Right renal cortex interstitium (tissue), 3 donors: ENCODE measurements around the gene CD38. TPM values are rescaled to one million over a fixed set of nuclear protein-coding genes. Genes with fewer than 3 reads are reported as not detected.
A peak's percentile ranks its signal among the peaks of the same experiment; 100 is the strongest.
"Not testable (repeated sequence)": the region's sequence is repeated elsewhere in the genome, so short reads cannot be mapped to it uniquely, and the experiment has no call there.

Experiments used
- DNase-seq, 3 donors: peaks; one replicate each; pipeline ENCODE4 v3.0.0-alpha.2; 2013; ENCODE audit warnings: low read depth in 3 of 3, low spot score in 2 of 3
- polyA plus RNA-seq, 3 donors: library from polyadenylated mRNA; unstranded; fragments of 120-200 nt; gene quantifications; one replicate each; pipeline ENCODE4 v1.2.1, GENCODE V29; 2013; ENCODE audit not compliant: insufficient read length in 3 of 3

The CD38 gene
- polyA plus RNA-seq, 3 donors, result 0.78 to 1.1 (median 0.89) TPM

DNA sequence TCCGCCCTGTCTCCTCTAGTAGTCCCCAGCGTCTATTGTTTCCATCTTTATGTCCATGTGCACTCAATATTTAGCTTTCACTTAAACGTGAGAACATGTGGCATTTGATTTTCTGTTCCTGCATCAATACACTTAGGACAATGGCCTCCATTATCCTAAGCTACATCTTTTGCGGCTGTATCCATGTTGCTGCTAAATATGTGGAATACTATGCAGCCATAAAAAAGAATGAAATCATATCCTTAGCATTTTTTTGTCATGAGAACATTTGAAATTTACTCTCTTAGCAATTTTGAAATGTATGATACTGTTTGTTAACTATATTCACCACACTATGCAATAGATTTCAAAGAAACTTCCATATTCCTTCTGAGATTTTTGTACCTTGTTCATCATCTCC, 19.8 kb upstream of the CD38 start:
- no peak for DNase-seq

DNA sequence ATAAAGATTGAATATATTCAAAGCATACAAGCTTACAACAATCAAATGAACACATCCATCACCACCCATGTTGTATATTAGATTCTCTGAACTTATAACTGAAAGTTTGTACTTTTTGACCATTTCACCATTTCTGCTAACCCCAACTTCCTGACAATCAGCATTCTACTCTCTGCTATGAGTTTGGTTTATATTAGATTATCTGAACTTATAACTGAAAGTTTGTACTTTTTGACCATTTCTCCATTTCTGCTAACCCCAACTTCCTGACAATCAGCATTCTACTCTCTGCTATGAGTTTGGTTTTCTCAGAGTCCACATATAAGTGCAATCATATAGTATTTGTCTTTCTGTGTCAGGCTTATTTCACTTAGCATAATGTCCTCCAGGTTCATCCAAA, 15.7 kb upstream of the CD38 start:
- not testable (repeated sequence) for DNase-seq

DNA sequence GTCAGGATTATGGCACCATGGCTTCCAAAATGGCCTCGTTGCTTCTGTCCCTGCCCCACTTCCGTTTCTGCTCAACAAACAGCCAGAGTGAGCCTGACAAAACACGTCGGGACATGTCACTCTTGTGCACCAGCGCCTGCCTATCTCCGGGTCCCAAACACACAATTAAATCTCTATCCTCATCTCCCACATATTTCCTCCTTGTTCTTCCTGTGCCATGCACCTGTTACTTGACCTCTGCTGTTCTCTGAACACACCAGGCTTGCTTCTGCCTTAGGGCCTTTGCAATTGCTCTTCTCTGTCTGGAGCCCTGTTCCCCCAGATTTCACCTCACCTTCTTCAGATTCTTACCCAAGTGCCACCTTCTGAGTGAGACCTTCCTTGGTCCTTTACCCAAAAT, 12.7 kb upstream of the CD38 start:
- no peak for DNase-seq

DNA sequence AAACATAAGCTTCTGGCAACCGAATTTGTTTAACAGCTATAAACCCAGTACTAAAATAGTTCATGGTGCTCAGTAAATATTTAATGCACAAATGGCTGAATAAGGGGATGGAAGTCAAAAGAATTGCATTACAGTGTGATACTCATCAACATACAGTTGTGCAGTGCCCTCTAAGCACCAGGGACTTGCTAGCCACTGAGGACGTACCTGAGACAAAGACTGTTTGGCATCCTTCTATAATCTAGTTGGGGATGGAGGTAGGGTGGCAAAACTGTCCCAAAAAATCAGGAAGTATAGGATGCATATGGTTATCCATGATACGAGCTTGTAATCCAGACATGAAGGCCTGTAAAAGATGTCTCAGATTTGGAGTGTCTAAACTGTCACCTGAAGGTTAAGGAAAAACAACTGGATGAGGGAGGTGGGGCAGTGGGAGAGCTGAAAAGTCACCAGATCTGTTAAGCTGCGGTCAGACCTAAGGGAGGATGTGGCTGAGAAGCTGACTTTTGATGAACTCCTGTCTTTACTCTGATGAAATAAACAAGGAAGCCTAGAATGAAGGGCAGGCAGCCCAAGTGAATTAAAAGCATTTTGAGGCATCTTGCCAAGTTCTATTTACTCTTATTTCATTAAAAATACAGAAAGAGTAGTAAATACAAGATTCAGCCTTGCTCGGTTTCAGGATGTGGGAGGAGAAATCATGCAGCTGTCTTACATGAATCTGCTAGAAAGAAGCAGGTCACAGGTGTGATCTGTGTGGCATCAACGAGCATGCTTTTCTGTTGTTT, 12.0 kb upstream of the CD38 start:
- DNase-seq, result no peak

DNA sequence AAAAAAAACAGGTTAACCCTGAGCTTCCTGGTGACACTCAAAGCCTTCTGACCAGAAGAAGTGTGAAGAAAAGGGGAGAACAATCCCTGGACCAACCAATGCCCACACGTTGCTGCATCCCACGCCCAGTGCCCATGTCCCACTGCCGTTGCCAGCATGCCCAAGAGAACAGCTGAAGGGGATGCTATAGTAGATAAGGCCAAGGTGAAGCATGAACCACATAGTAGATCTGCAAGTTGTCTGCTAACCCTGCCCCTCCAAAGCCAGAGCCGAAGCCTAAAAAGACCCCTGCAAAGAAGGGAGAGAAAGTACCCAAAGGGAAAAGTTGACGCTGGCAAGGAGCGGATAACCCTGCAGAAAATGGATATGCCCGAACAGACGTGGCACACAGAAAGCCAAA, 11.3 kb upstream of the CD38 start:
- DNase-seq, result no peak

DNA sequence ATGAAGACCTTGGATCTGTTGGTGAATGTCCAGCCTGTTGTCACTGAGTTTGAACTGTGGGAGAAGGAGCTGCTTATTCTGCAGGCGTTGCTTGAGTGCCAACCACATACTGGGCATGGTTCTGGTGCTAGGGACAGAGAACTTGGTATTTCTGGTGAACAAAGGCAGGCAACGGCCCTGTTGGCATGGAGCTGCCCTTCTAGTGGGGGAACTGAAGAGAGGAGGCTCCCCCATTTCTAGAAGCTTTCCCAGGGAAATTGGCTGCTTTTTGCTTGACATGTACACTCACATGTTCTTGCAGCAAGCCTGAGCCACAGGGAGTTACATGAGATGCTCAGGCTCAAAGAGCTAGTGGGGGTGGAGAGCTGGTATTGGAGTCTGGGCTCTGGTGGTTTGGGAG, 8.9 kb upstream of the CD38 start:
- no peak for DNase-seq

DNA sequence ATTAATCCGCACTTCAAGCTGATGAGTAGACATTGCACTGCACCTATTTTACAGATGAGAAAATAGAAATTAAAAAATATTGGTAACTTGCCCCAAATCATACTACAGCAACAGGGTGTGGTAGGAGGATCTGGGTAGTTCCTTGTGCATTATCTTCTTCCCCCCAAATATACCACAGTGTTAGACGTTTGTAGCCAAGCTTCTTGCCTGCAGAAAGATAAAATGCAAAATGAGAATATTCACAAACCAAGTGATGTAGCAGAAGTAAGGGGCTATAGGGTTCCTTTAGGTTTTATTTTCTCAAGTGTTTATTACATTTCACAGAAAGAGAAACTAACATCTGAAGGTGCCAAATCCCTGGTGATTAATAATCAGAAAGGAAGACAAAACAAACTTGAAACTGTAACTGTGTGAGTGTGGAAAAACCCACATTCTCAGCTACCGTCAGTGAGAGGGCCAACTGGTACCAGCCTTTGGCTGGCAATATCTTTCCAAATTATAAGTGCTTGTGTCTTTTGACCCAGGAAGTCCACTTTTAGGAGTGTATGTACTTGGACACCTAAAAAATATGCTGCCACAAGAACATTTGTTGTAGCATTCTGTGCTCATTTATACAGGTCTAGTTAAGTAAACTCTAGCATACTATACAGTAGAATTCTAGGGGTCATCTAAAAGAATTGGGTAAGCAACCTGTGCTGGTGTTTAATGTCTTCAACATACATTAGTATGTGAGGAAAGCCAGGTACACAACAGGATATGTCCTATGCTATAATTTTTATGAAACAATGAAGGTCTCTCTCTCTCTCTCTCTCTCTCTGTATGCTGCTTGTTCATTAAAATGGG, 6.7 kb upstream of the CD38 start:
- DNase-seq, result no peak

DNA sequence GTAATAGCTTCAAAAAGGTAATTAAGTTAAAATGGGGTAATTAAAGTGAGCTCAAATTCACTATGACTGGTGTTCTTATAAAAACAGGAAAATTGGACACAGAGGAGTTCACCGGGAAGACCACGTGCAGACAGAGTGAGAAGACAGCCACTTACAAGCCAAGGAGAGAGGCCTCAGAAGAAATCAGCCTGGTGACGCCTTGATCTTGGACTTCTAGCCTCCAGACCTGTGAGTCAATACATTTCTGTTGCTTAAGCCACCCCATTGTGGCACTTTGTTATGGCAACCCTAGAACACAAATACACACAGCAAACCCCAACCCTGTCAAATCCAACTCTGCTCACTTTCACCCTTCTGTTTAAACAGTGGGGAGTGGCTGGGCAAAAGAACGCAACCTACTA, 4.1 kb upstream of the CD38 start:
- no peak for DNase-seq

DNA sequence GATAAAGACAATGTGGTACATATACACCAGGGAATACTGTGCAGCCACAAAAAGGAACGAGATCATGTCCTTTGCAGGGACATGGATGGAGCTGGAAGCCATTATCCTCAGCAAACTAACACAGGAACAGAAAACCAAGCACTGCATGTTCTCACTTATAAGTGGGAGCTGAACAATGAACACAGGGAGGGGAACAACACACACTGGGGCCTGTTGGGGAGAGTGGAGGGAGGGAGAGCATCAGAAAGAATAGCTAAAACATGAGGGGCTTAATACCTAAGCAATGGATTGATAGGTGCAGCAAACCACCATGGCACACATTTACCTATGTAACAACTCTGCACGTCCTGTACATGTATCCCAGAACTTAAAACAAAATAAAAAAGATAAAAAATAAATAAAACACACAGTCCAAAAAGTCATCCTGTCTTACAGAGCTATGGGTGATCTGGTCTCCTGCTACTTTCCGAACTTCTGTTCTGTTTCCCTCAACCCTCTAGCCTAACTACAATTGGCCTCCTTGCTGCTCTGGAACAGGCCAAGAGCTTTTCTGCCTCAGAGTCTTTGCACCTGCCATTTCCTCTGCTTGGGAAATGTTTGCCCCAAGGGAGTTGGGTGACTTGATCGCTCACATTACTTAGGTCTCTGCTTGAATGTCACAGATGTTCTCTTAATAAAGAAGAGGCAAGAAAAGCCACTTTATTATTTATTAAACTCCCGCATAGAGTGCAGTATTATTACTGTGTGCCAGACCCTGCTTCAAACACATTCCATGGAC, 1.1 kb upstream of the CD38 start:
- DNase-seq, result no peak

DNA sequence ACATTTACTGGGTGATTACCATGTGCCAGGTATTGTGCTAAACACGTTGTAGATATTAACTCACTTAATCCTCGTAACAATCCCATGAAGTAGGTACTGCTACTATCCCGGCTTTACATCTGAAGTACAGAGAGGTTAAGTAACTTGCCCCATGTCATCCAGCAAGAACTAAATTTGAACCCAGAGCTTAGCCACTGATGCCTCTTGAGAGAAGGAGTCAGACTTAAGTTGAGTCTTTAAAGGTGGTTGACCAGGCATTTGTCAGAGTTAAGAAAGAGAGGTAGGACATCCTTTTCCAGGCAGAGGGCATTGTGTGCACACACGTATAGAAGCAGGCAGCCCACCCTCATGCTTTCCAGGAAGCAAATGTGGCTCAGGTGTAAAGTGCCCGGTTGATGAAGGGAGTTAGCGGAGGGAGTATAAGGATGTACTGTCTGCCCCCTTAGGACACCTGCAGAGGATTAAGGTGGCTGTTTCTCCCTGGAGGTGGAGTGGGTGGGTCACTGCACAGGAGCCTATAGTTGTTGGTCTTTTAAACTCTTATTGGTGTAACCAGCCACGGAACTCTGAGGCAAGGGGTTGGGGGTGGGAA, 335 bp upstream of the CD38 start:
- no peak for DNase-seq

DNA sequence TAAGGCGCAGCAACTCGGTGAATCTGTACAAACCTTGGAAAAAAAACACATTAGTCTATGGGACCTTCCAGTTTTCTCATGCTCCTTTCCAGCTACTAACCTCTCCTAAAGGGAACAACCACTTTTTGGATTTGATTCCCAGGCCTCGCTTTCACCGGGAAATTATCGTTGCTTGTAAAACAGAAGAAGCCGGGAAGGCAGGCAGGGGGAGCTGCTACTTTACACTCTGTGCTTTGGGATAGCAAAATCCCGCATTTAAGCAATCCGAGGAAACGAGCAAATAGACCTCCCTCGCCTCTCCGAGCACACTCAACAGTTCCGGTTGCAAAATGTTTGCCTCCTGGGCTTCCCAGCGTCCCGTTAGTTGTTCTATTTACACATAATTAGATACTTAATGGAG, 1.2 kb downstream of the CD38 start:
- DNase-seq, result peak in 1 of 3 donors; percentile 60

DNA sequence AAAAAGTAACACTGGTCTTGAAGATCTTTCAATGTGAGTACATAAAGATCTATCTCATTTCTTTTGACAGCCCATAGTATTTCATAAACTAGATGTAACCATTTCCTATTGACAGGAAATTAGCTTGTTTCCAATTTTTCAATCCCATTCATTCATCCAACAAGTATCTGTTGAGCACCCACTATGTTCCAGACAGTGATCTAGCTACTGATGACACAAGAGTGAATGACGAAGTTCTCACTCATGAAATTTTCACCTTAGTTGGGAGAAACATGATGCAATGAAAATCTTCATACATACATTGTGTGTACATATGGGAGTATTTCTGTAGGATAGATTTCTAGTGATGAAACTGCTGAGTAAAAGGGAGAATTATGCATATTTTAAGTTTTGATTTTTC, 1.7 kb downstream of the CD38 start:
- no peak for DNase-seq

DNA sequence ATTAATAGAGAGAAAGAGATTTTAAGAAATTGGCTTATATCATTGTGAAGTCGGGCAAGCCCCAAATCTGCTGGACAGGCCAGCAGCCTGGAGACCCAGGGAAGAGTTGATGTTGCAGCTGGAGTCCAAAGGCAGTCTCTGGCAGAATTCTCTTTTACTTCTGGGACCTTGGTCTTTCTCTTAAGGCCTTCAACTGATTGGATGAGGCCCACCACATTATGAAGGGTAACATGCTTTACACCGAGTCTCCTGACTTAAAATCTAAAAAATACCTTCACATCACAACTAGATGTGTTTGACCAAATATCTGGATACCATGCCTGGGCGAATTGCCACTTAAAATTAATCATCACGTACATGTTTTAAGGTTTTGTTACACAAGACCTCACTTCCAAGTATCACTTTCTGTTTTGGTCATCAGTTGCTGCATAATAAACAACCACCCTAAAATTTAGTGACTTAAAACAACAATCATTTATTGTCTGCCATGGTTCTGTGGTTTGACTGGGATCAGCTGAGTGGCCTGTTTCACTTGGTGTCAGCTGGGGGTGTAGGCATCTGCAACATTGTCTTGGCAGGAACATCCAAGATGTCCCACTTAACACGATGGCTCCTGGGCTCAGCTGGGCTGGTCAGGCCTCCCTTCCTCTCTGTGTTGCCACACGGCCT, 3.4 kb downstream of the CD38 start:
- no peak for DNase-seq

DNA sequence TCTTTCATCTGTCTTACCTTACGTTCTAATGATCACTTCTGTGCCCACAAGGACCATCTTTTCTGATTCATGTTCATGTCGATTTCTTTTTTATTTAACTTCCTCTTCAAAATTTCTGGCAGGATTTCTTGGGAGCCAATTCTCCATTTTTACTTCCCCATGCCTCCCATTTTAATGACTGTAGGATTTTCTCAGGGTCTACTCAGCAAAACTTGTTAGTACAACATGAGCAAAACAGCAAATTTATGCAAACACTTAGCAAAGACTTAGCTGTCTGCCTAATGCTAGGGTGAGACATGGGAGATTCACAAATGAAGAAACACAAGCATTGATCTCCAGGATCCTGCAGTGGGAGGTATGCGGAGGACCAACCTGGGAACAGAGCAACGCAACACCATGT, 5.5 kb downstream of the CD38 start:
- no peak for DNase-seq

DNA sequence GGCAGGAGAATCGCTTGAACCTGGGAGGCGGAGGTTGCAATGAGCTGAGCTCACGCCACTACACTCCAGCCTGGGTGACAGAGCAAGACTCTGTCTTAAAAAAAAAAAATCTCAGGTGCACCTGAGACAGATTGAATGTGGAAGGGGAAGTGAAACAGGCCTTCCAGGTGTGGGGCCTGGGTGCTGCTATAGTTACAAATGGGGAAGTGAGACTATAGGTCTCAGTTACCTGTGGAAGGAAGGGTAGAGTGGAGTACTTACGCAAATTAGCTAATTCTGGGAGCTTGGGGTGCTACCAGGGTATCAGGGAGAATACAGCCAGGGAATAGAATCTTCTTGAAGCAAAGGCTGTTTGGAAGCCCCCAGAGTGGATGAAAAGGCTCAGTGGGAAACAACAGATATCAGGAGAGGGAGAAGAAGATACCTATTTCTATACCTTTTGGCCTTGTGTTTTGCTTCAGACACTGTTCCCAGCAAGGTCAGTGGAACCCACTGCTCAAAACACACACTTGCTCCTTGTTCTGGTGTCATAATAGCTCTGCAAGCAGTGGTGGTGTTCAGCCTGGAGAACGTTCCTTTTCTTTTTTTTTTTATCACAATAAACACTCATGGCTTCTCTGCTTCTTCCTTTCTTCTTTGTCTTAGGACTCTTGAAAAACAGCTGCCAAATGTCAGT, 7.0 kb downstream of the CD38 start:
- DNase-seq, result no peak

DNA sequence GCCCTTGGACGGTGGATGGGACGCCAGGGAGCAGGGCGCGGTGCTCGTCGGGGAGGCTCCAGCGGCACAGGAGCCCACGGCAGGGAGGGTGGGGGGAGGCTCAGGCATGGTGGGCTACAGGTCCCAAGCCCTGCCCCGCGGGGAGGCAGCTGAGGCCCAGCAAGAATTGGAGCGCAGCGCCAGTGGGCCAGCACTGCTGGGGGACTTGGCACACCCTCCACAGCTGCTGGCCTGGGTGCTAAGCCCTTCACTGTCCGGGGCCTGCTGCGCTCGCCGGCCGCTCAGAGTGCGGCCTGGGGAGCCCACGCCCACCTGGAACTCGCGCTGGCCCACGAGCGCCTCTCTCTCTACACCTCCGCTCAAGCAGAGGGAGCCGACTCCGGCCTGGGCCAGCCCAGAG, 8.6 kb downstream of the CD38 start:
- DNase-seq, result no peak

DNA sequence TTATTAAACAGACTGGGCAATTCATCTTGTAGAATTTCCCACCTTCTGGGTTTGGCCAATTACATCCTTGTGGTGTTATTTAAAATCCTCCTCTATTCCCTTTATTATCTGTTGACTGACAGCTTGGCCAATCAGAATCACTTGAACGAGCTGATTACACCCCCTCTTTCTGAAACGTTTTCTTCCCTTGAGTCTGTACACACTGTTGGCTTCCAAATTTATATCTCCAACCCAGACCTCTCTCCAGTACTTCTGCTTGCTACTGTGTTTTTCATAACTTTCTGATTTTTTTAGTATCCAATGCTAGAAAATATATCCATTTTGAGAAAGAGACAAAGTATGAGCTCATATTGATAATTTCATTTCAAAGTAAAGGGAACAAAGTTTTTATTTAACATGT, 14.8 kb downstream of the CD38 start:
- DNase-seq, result no peak

DNA sequence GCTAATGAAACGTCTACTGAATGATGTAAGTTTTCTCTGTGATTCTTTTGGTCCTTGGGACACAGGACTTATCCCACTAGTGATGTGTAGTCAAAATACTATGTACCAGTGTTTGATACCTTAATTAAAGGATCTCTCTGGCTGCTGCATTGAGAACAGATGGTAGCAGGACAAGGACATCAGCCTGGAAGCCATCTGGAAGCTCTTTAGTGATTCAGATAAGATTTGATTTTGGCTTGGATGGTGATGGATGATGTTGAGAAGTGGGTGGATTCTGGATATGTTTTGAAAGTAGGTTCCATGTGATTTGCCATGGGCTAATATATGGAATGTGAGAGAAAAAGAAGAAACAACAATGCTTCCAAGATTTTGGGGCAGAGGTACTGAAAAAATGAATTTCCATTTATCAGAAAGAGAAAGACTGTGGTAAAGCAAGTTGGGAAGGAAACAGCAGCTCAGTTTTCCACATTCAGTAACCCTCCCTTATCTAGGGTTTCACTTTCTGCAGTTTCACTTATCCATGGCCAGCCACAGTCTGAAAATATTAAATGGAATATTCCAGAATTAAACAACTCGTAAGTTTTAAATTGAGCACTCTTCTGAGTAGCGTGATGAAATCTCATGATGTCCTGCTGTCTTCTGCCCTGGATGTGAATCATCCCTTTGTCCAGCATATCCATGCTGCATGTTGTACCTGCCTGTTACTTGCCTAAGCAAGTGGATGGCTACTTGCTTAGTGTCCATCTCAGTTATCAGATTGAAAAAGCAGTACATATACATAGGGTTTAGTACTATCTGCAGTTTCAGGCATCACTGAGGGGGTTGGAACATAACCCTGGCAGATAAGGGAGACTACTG, 15.6 kb downstream of the CD38 start:
- DNase-seq, result no peak

DNA sequence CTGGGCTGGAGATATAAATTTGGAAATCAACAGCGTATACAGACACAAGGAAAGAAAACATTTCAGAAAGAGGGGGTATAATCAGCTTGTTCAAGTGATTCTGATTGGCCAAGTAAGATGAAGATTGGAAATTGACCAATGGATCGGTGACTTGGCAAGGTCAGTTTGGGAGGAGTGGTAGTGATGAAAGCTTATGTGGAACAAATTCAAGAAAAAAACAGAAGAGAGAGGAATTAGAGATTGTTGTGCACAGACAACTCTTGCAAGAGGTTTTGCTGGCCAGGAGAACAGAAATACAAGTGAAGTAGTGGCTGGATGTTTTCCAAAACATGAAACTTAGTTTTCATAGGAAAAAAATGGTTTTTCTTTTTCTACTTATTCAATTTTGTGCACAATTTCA, 16.3 kb downstream of the CD38 start:
- no peak for DNase-seq
